ENCODE data around the gene THSD7B.
"Not testable (repeated sequence)": the region's sequence is repeated elsewhere in the genome, so short reads cannot be mapped to it uniquely, and the experiment has no call there.

The THSD7B gene

GRCh38 chr2:137435162-137435561 is 669.8 kb downstream of the THSD7B start:
- DNase-seq: no peak

GRCh38 chr2:137437386-137437785 is 672.0 kb downstream of the THSD7B start:
- DNase-seq: no peak

- DNase-seq: no peak
Observed at GRCh38 chr2:137444970-137445369, 679.6 kb downstream of the THSD7B start.

- no peak for DNase-seq
Observed at GRCh38 chr2:137449454-137449853, 684.1 kb downstream of the THSD7B start.

- no peak for DNase-seq
Observed at GRCh38 chr2:137454886-137455285, 689.5 kb downstream of the THSD7B start.

- DNase-seq: peak; percentile 28
Observed at GRCh38 chr2:137467246-137467862, 702.0 kb downstream of the THSD7B start.

GRCh38 chr2:137493261-137493660 is 727.9 kb downstream of the THSD7B start:
- no peak for DNase-seq

GRCh38 chr2:137500599-137500998 is 735.3 kb downstream of the THSD7B start:
- no peak for DNase-seq

- DNase-seq: no peak
Observed at GRCh38 chr2:137507237-137507636, 741.9 kb downstream of the THSD7B start.

GRCh38 chr2:137508739-137509384 is 743.5 kb downstream of the THSD7B start:
- no peak for DNase-seq

GRCh38 chr2:137511526-137511925 is 746.2 kb downstream of the THSD7B start:
- no peak for DNase-seq

- no peak for DNase-seq
Observed at GRCh38 chr2:137521653-137522619, 756.6 kb downstream of the THSD7B start.

GRCh38 chr2:137522620-137523011 is 757.3 kb downstream of the THSD7B start:
- DNase-seq: no peak

GRCh38 chr2:137523931-137524330 is 758.6 kb downstream of the THSD7B start:
- no peak for DNase-seq

- DNase-seq: no peak
Observed at GRCh38 chr2:137525132-137525531, 759.8 kb downstream of the THSD7B start.

- no peak for DNase-seq
Observed at GRCh38 chr2:137525641-137526190, 760.4 kb downstream of the THSD7B start.

GRCh38 chr2:137535897-137536296 is 770.6 kb downstream of the THSD7B start:
- DNase-seq: peak; percentile 5

GRCh38 chr2:137539336-137539735 is 774.0 kb downstream of the THSD7B start:
- no peak for DNase-seq

GRCh38 chr2:137547842-137548241 is 782.5 kb downstream of the THSD7B start:
- no peak for DNase-seq

- no peak for DNase-seq
Observed at GRCh38 chr2:137566387-137566786, 801.0 kb downstream of the THSD7B start.

GRCh38 chr2:137570484-137570883 is 805.1 kb downstream of the THSD7B start:
- no peak for DNase-seq

GRCh38 chr2:137587834-137588233 is 822.5 kb downstream of the THSD7B start:
- not testable (repeated sequence) for DNase-seq

GRCh38 chr2:137588578-137588977 is 823.2 kb downstream of the THSD7B start:
- DNase-seq: not testable (repeated sequence)

All from activated CD4-positive, alpha-beta T cell treated with anti-CD3 and anti-CD28 coated beads, Interleukin-2, Interleukin-6, amounts not matched to agents 100 ng/mL and 50 ng/mL, durations not matched to agents 16 hours and 8 hours (primary cell).